ENCODE results near the gene BLID.

DNA sequence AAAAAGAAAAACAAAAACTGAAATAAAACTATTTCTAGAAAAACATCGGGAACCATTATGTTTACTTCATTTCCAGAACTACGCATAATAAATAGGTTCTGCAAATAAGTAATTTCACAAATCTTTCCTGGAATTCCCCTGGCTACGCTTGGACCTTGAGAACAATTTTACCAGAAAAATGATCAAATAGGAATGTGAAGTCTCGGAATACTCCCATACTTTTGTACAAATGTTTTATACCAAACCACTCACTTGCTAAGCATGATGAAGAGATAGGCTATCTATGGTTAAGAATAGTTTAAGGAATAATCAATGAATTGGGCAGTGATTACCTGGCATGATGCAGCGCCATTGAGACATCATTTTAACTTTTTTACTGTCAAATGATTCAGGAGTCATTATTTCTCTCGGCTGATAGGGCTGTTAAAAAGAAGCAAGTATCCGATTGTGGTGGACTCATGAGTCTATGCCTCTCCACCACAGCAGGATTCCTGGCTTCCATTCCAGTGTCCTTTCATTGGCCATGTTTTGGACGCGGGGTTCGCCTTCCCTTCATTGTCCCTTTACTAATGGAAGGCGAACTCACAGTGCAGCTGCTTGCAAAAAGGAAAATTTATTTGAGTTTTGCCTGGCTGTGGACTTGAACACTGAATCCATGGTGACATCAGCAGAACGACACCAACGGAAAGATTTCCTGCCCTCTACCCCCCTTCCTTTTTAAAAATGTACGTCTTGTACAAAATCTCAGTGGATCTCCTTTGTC is 39.9 kb upstream of the BLID start:
- TF ChIP-seq, protein P1, sequence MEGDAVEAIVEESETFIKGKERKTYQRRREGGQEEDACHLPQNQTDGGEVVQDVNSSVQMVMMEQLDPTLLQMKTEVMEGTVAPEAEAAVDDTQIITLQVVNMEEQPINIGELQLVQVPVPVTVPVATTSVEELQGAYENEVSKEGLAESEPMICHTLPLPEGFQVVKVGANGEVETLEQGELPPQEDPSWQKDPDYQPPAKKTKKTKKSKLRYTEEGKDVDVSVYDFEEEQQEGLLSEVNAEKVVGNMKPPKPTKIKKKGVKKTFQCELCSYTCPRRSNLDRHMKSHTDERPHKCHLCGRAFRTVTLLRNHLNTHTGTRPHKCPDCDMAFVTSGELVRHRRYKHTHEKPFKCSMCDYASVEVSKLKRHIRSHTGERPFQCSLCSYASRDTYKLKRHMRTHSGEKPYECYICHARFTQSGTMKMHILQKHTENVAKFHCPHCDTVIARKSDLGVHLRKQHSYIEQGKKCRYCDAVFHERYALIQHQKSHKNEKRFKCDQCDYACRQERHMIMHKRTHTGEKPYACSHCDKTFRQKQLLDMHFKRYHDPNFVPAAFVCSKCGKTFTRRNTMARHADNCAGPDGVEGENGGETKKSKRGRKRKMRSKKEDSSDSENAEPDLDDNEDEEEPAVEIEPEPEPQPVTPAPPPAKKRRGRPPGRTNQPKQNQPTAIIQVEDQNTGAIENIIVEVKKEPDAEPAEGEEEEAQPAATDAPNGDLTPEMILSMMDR (IDR thresholded peaks at IDR 0.05), result no peak
- TF ChIP-seq POLR2A (IDR thresholded peaks at IDR 0.05), result no peak
